ENCODE results near the gene GNAS.
A peak's percentile ranks its signal among the peaks of the same experiment; 100 is the strongest.

Gene GNAS

GRCh38 chr20:58884966-58885365, 32.5 kb downstream of the GNAS start:
- DNase-seq, result no peak

GRCh38 chr20:58886546-58886945, 34.0 kb downstream of the GNAS start:
- no peak for DNase-seq

GRCh38 chr20:58888103-58888502, 35.6 kb downstream of the GNAS start:
- no peak for DNase-seq

- DNase-seq, result peak; percentile 54
These were observed 36.2 kb downstream of the GNAS start for GRCh38 chr20:58888521-58889333.

- DNase-seq, result no peak
These were observed 36.8 kb downstream of the GNAS start for GRCh38 chr20:58889334-58889760.

GRCh38 chr20:58889798-58890517, 37.4 kb downstream of the GNAS start:
- no peak for DNase-seq

GRCh38 chr20:58890518-58891085, 38.1 kb downstream of the GNAS start:
- DNase-seq, result peak; percentile 46

- DNase-seq, result no peak
These were observed 38.7 kb downstream of the GNAS start for GRCh38 chr20:58891086-58891717.

- DNase-seq, result no peak
These were observed 39.2 kb downstream of the GNAS start for GRCh38 chr20:58891718-58892140.

GRCh38 chr20:58892141-58892931, 39.8 kb downstream of the GNAS start:
- DNase-seq, result peak; percentile 18

- DNase-seq, result no peak
These were observed 40.4 kb downstream of the GNAS start for GRCh38 chr20:58892932-58893224.

GRCh38 chr20:58893355-58894120, 41.0 kb downstream of the GNAS start:
- DNase-seq, result no peak

- no peak for DNase-seq
These were observed 42.3 kb downstream of the GNAS start for GRCh38 chr20:58894652-58895447.

- DNase-seq, result no peak
These were observed 43.1 kb downstream of the GNAS start for GRCh38 chr20:58895448-58896180.

GRCh38 chr20:58896820-58897219, 44.3 kb downstream of the GNAS start:
- DNase-seq, result no peak

GRCh38 chr20:58897488-58897887, 45.0 kb downstream of the GNAS start:
- DNase-seq, result no peak

- DNase-seq, result no peak
These were observed 46.3 kb downstream of the GNAS start for GRCh38 chr20:58898629-58899408.

GRCh38 chr20:58899512-58899911, 47.0 kb downstream of the GNAS start:
- DNase-seq, result no peak

GRCh38 chr20:58900397-58900796, 47.9 kb downstream of the GNAS start:
- DNase-seq, result no peak

All from NCI-H748 treated with DMSO at 0.1 percent for 48 hours (cell line).